WERI-Rb-1 (cell line): ENCODE measurements around the gene HOXD8.

Experiments used
- DNase-seq: peaks from one replicate; pipeline ENCODE4 v3.0.0-alpha.2; 2020
- H3K27ac ChIP-seq: fragments of 250-450 bp; sonication (Bioruptor Pico); 2 replicates; pipeline ENCODE4 v1.5.1; 2020; ENCODE audit warnings: mild to moderate bottlenecking, moderate library complexity
- H3K27me3 ChIP-seq: fragments of 250-450 bp; sonication (Bioruptor Pico); 2 replicates; pipeline ENCODE4 v1.5.1; 2021; ENCODE audit warnings: mild to moderate bottlenecking, low read depth, moderate library complexity; ENCODE audit not compliant: insufficient read depth, severe bottlenecking
- H3K36me3 ChIP-seq: fragments of 250-450 bp; sonication (Bioruptor Pico); 2 replicates; pipeline ENCODE4 v1.5.1; 2020; ENCODE audit warnings: mild to moderate bottlenecking, moderate library complexity
- H3K4me3 ChIP-seq: 2 replicates; pipeline ENCODE4 v1.5.1; 2011; ENCODE audit warnings: low read depth, mild to moderate bottlenecking, control low read depth, low read length
- H3K9me3 ChIP-seq: fragments of 250-450 bp; sonication (Bioruptor Pico); 2 replicates; pipeline ENCODE4 v1.5.1; 2021; ENCODE audit warnings: mild to moderate bottlenecking, moderate library complexity; ENCODE audit not compliant: severe bottlenecking
- CTCF ChIP-seq: IDR thresholded peaks from 2 replicates; pipeline ENCODE4 v1.5.1; 2011; ENCODE audit warnings: low read depth, mild to moderate bottlenecking, control low read depth, inconsistent platforms, low read length

The HOXD8 gene

GRCh38 chr2:176138923-176139660 lies 9.6 kb downstream of the HOXD8 start:
- Histone ChIP-seq H3K27me3 (peaks cover 98% of the 10 kb centered on the region), H3K27ac (no peak overlapping the region), H3K4me3 (no peak overlapping the region), H3K36me3 (no peaks in the 10 kb centered on the region), H3K9me3 (no peaks in the 10 kb centered on the region)
- TF ChIP-seq CTCF = no peak
- DNase-seq = no peak

GRCh38 chr2:176139661-176140512 lies 10.4 kb downstream of the HOXD8 start:
- no peaks in the 10 kb centered on the region for H3K36me3 ChIP-seq
- no peaks in the 10 kb centered on the region for H3K9me3 ChIP-seq
- no peak for TF ChIP-seq CTCF
- H3K4me3 ChIP-seq = peak overlapping the region; percentile 51
- no peak for DNase-seq
- H3K27ac ChIP-seq = no peak overlapping the region
- H3K27me3 ChIP-seq = peaks cover 97% of the 10 kb centered on the region

DNA sequence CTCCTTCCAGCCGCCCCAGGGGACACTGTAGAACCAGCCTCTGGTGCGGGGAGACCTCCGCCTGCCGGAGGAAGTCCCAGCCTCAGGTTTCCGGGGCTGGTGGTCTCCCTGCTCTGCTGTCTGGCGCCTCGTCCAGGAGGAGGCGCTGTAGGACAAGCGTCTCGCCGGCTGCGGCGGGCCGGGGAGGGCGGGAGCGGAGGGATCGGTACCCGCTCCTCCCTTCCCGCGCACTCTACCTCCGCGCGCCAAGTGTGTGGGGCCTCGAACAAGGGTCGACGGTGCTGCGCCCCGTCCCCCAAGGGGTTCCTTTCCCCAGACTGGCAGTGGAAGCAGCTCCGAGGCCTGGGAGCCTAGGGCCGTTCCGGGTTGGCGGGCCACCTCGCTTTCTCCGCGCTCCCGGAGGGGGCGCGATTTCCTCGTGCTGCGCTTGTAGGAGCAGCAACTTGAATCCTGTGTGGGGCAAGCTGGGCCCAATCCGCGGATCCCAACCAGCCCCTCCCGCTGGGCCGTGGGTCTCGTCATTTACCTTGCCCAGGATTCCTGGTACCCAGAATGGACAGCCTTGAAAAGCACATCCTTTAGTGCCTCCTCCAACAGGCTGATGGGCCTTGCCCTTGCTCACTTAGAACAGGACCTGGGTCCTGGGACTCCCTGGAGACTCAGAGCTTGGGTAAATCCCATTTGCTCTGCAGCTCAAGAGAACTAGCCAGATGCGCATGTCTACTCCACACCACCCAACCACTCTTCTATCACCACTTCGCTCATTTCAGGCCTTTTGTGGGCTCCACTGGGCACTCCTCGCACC lies 11.2 kb downstream of the HOXD8 start:
- DNase-seq = peak; percentile 74
- Histone ChIP-seq H3K36me3 (no peaks in the 10 kb centered on the region), H3K27ac (peak overlapping the region; percentile 52), H3K9me3 (no peaks in the 10 kb centered on the region), H3K27me3 (peaks cover 97% of the 10 kb centered on the region), H3K4me3 (peak overlapping the region; percentile 51)
- TF ChIP-seq CTCF = peak; percentile 86

GRCh38 chr2:176142281-176142680 lies 12.8 kb downstream of the HOXD8 start:
- H3K27ac ChIP-seq = no peak overlapping the region
- DNase-seq = no peak
- no peaks in the 10 kb centered on the region for H3K9me3 ChIP-seq
- H3K27me3 ChIP-seq = peaks cover 97% of the 10 kb centered on the region
- TF ChIP-seq CTCF = no peak
- H3K4me3 ChIP-seq = no peak overlapping the region
- H3K36me3 ChIP-seq = no peaks in the 10 kb centered on the region

DNA sequence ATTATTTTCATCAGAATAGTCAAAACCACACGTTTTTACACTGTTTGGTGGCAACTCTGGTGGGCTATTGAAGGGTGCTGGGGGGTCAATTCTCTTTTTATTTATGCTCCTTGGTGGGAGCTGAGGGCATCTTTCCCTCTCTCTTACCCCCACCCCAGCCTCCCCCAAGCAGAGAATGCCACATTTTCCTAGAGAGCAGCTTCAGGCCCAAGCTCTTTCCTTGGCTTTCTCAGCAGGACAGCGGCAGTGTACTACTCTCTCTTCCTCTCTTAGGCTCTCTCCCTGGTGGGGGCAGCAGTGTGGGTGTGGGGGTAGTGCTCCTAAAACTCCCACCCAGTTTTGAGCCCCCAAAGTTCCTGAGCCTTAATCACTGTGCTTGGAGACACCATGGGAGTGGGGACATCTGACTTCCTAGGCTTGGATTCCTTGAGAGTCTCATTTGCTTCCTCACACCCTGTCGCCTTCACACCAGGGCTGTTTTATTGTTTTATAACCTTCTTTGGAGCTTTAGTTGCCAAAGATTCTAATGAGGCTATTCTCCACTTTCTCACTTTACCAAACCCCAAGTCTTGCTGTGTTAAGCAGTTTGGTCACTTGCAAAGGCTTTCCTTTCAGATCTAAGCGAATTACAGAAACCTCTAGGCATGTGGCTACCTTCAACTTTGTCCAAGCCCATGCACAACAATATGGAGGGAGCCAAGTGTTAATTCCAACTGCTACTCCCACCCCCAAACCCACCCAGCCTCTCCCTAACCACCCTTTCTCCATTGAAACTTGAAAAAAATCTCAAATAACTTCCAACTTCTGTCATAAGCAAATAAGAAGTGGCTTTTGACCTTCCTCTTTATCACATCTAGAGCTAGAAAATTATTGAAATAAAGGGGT lies 15.8 kb downstream of the HOXD8 start:
- no peak overlapping the region for H3K4me3 ChIP-seq
- no peak for DNase-seq
- H3K9me3 ChIP-seq = peaks cover 4% of the 10 kb centered on the region
- H3K27ac ChIP-seq = no peak overlapping the region
- no peaks in the 10 kb centered on the region for H3K36me3 ChIP-seq
- TF ChIP-seq CTCF = no peak
- peaks cover 96% of the 10 kb centered on the region for H3K27me3 ChIP-seq
